Measurements from ENCODE around the gene SCO2. TPM values are rescaled to one million over a fixed set of nuclear protein-coding genes. Genes with fewer than 3 reads are reported as not detected.

The SCO2 gene
- total and polyA plus RNA-seq, 2 of the 4 experiments (the other 2 are of a cell fraction): 1.3 to 1.9 TPM

- TF ChIP-seq SMC3 (IDR thresholded peaks at IDR 0.05; ENCODE audit: low read depth, low read length): no peak
These were observed 23.8 kb upstream of the SCO2 start (continued) for GRCh38 chr22:50548921-50549790.

- Histone ChIP-seq H3K27ac (ENCODE audit: insufficient read depth, low read length) (no peak overlapping the region), H3K36me3 (ENCODE audit: control insufficient read depth, insufficient read depth, low read length) (no peaks in the 10 kb centered on the region), H2AFZ (replicated peaks; ENCODE audit: low read length, poor library complexity) (peak overlapping the region; percentile 14), H2BK5ac (ENCODE audit: low read depth, low read length, poor library complexity, severe bottlenecking) (no peak overlapping the region), H3K9me1 (ENCODE audit: insufficient read depth, low read length) (no peaks in the 10 kb centered on the region), H2BK120ac (ENCODE audit: low read depth, low read length) (no peak overlapping the region), H3K9me3 (ENCODE audit: control insufficient read depth, insufficient read depth, low read length) (no peaks in the 10 kb centered on the region), H3K4ac (ENCODE audit: low read depth, low read length) (no peak overlapping the region), H3K14ac (replicated peaks; ENCODE audit: low read depth, low read length) (no peak overlapping the region), H2BK15ac (ENCODE audit: low read depth, low read length) (no peak overlapping the region), H2AK9ac (replicated peaks; ENCODE audit: low read depth, low read length, poor library complexity) (no peak overlapping the region), H3K27me3 (ENCODE audit: control insufficient read depth, insufficient read depth, low read length) (peaks cover 76% of the 10 kb centered on the region), H3K4me3 (ENCODE audit: insufficient read depth, low read depth, low read length) (no peak overlapping the region), H3K4me1 (ENCODE audit: control insufficient read depth, insufficient read depth, low read length) (no peaks in the 10 kb centered on the region; the same call in 1 of the 2 replicates), H2AK5ac (ENCODE audit: low read depth, low read length) (no peak overlapping the region), H4K91ac (ENCODE audit: insufficient read depth, low read depth, low read length) (no peak overlapping the region), H3K79me1 (ENCODE audit: low read depth in 1 of 2, low read length in 2 of 2) (no peaks in the 10 kb centered on the region), H3K56ac (ENCODE audit: extremely low read depth, insufficient read depth, low read length) (no peak overlapping the region), H4K8ac (ENCODE audit: low read depth in 2 of 2, low read length in 2 of 2) (no peak overlapping the region), H3K4me2 (ENCODE audit: low read depth, low read length) (no peak overlapping the region), H3K9ac (ENCODE audit: low read depth, low read length) (no peak overlapping the region), H4K5ac (ENCODE audit: low read depth, low read length) (no peak overlapping the region), H3K18ac (ENCODE audit: low read depth, low read length) (no peak overlapping the region), H3K23ac (ENCODE audit: low read depth, low read length) (no peak overlapping the region), H4K20me1 (ENCODE audit: insufficient read depth, low read length) (no peaks in the 10 kb centered on the region), H2BK20ac (ENCODE audit: low read depth, low read length) (no peak overlapping the region)
- dilution Hi-C loops (cut with HindIII; ENCODE audit: low sequenced_read_pairs, unreplicated experiment): no loop called here
- ChIA-PET CTCF (interaction anchor here (0.9 kb wide), 1 partner anchor 23 kb away, joined by 3 read pairs; the partner anchor contains the start of gene SCO2), POLR2A (ENCODE audit: unreplicated experiment) (no interaction called here)
- BruUV-seq (replicated peaks): no TSS peak
- in situ Hi-C loops (cut with MboI; ENCODE audit: low sequenced_read_pairs): no loop called here
- 16% methylated on average over 11 of the region's 56 CpGs; no CpG with 5 or more reads in 1 of the 2 experiments for WGBS, 2 experiments (ENCODE audit: extremely low coverage in 2 of 2, insufficient read length in 1 of 2)
- DNase-seq: no peak
- ATAC-seq (ENCODE audit: low read depth): no peak
- intact Hi-C loops (cut with micrococcal nuclease): no loop called here
- no peak for TF ChIP-seq CTCF (conservative IDR thresholded peaks at IDR 0.05; ENCODE audit: low read depth, low read length)
- no peak for TF ChIP-seq MAFK (IDR thresholded peaks at IDR 0.05; ENCODE audit: low read depth, low read length)
- no peak for TF ChIP-seq ELK1 (IDR thresholded peaks at IDR 0.05; ENCODE audit: borderline replicate concordance, low read depth, low read length)
- no peak for TF ChIP-seq POLR2A (IDR thresholded peaks at IDR 0.05; ENCODE audit: low read depth, low read length)
- no peak for TF ChIP-seq CEBPB (IDR thresholded peaks at IDR 0.05; ENCODE audit: low read depth, low read length)
- TF ChIP-seq RFX5 (IDR thresholded peaks at IDR 0.05; ENCODE audit: low read depth, low read length): no peak
- TF ChIP-seq NFE2L2 (IDR thresholded peaks at IDR 0.05; ENCODE audit: low read depth, low read length): no peak
- no peak for TF ChIP-seq MAZ (IDR thresholded peaks at IDR 0.05; ENCODE audit: borderline replicate concordance, low read depth, low read length)
- TF ChIP-seq FOS (IDR thresholded peaks at IDR 0.05; ENCODE audit: low read depth, low read length): no peak
- no peak for TF ChIP-seq SMC3 (IDR thresholded peaks at IDR 0.05; ENCODE audit: low read depth, low read length)
- no peak for TF ChIP-seq RAD21 (IDR thresholded peaks at IDR 0.05; ENCODE audit: low read length)
- no peak for TF ChIP-seq BHLHE40 (IDR thresholded peaks at IDR 0.05; ENCODE audit: low read depth, low read length)
These were observed 22.9 kb upstream of the SCO2 start for GRCh38 chr22:50548040-50548920.
